OCI-LY1 (cell line): Measurements from ENCODE around the gene USP47.

Experiments used
- H2AFZ ChIP-seq: fragments of 200-600 bp; sonication (generic), shearing (Covaris generic); 2 replicates; pipeline ENCODE4 v1.6.0; 2014; ENCODE audit warnings: antibody characterized with exemption, mild to moderate bottlenecking, low read length
- H3F3A ChIP-seq: fragments of 200-600 bp; sonication (generic), shearing (Covaris generic); 2 replicates; pipeline ENCODE4 v1.6.0; 2014; ENCODE audit warnings: mild to moderate bottlenecking, antibody characterized with exemption, low read length, moderate library complexity; ENCODE audit not compliant: insufficient read depth
- H3K27ac ChIP-seq: fragments of 200-600 bp; sonication (generic); 2 replicates; pipeline ENCODE4 v1.5.1; 2014; ENCODE audit warnings: low read length, mixed run types, mild to moderate bottlenecking, low read depth; ENCODE audit not compliant: poor library complexity, severe bottlenecking
- H3K27me3 ChIP-seq: fragments of 200-600 bp; sonication (generic); 2 replicates; pipeline ENCODE4 v1.6.0; 2014; ENCODE audit warnings: antibody characterized with exemption, mild to moderate bottlenecking, low read length, moderate library complexity; ENCODE audit not compliant: insufficient read depth
- H3K36me3 ChIP-seq: fragments of 200-600 bp; sonication (generic); 2 replicates; pipeline ENCODE4 v1.6.1; 2014; ENCODE audit warnings: mild to moderate bottlenecking, antibody characterized with exemption, low read length, moderate library complexity, mixed read lengths; ENCODE audit not compliant: insufficient read depth
- H3K4me1 ChIP-seq: fragments of 200-600 bp; sonication (generic); 2 replicates; pipeline ENCODE4 v1.5.1; 2014; ENCODE audit warnings: mild to moderate bottlenecking, low read length, moderate library complexity; ENCODE audit not compliant: insufficient read depth, severe bottlenecking
- H3K4me2 ChIP-seq: fragments of 200-600 bp; sonication (generic), shearing (Covaris generic); 2 replicates; pipeline ENCODE4 v1.6.1; 2014; ENCODE audit warnings: low read length
- H3K4me3 ChIP-seq: fragments of 200-600 bp; sonication (generic); 2 replicates; pipeline ENCODE4 v1.5.1; 2014; ENCODE audit warnings: low read length, low read depth, mild to moderate bottlenecking, mixed read lengths; ENCODE audit not compliant: poor library complexity, severe bottlenecking
- H3K79me2 ChIP-seq: fragments of 200-600 bp; shearing (Covaris generic); 2 replicates; pipeline ENCODE4 v1.6.1; 2016; ENCODE audit warnings: mixed run types, low read length, mixed read lengths; ENCODE audit not compliant: insufficient read depth
- H3K9ac ChIP-seq: fragments of 200-600 bp; sonication (generic), shearing (Covaris generic); 2 replicates; pipeline ENCODE4 v1.6.1; 2014; ENCODE audit warnings: mild to moderate bottlenecking, low read length, mixed read lengths
- H3K9me2 ChIP-seq: fragments of 200-600 bp; sonication (generic), shearing (Covaris generic); 2 replicates; pipeline ENCODE4 v1.6.1; 2014; ENCODE audit warnings: low read depth, mild to moderate bottlenecking, low read length, mixed read lengths
- H3K9me3 ChIP-seq: fragments of 200-600 bp; shearing (Covaris generic); 2 replicates; pipeline ENCODE4 v1.6.1; 2014; ENCODE audit warnings: low read length, mixed read lengths
- H4K20me1 ChIP-seq: fragments of 200-600 bp; sonication (generic), shearing (Covaris generic); 2 replicates; pipeline ENCODE4 v1.6.0; 2016; ENCODE audit warnings: mild to moderate bottlenecking, low read length; ENCODE audit not compliant: insufficient read depth
- EZH2 ChIP-seq: fragments of 200-600 bp; sonication (generic), shearing (Covaris generic); IDR thresholded peaks from 2 replicates; pipeline ENCODE4 v1.8.0; 2017; ENCODE audit warnings: borderline replicate concordance, mixed run types, mild to moderate bottlenecking, antibody characterized with exemption, low read length, moderate library complexity, mixed read lengths
- TF ChIP-seq, protein P1 (sequence below): fragments of 200-600 bp; sonication (generic), shearing (Covaris generic); IDR thresholded peaks from 2 replicates; pipeline ENCODE4 v1.5.1; 2017; ENCODE audit warnings: mild to moderate bottlenecking, antibody characterized with exemption, low read length, moderate library complexity, mixed read lengths

Gene USP47

DNA sequence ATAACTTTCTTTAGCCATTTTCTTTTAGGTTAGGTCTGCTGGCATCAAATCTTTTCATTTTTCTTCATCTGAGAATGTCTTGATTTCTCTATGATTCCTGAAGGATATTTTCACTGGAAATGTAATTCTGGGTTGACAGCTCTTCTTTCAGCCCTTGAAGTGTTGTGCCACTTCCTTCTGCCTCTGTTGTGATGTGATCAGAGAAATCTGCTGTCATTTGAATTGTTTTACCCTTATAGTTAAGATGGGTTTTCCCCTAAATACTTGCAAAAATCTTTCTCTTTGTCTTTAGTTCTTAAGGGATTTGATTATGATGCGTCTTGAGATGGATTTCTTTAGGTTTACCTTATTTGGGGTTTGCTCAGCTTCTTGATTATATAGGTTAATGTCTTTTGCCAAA, 23.0 kb downstream of the USP47 start:
- no peaks in the 10 kb centered on the region; the same call in 1 of the 2 replicates for H3K9me3 ChIP-seq
- no peak overlapping the region for H3K27ac ChIP-seq
- H3K9ac ChIP-seq: no peak overlapping the region
- H3K79me2 ChIP-seq: peaks cover 96% of the 10 kb centered on the region
- no peaks in the 10 kb centered on the region for H3F3A ChIP-seq
- no peaks in the 10 kb centered on the region for H3K9me2 ChIP-seq
- no peak overlapping the region for H2AFZ ChIP-seq
- TF ChIP-seq EZH2: no peak
- TF ChIP-seq, protein P1, sequence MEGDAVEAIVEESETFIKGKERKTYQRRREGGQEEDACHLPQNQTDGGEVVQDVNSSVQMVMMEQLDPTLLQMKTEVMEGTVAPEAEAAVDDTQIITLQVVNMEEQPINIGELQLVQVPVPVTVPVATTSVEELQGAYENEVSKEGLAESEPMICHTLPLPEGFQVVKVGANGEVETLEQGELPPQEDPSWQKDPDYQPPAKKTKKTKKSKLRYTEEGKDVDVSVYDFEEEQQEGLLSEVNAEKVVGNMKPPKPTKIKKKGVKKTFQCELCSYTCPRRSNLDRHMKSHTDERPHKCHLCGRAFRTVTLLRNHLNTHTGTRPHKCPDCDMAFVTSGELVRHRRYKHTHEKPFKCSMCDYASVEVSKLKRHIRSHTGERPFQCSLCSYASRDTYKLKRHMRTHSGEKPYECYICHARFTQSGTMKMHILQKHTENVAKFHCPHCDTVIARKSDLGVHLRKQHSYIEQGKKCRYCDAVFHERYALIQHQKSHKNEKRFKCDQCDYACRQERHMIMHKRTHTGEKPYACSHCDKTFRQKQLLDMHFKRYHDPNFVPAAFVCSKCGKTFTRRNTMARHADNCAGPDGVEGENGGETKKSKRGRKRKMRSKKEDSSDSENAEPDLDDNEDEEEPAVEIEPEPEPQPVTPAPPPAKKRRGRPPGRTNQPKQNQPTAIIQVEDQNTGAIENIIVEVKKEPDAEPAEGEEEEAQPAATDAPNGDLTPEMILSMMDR: no peak
- H3K4me2 ChIP-seq: no peak overlapping the region
- H4K20me1 ChIP-seq: no peaks in the 10 kb centered on the region
- H3K4me1 ChIP-seq: peaks cover 6% of the 10 kb centered on the region
- H3K4me3 ChIP-seq: no peak overlapping the region
- no peaks in the 10 kb centered on the region for H3K27me3 ChIP-seq
- peaks cover 4% of the 10 kb centered on the region; the same call in 1 of the 2 replicates for H3K36me3 ChIP-seq

DNA sequence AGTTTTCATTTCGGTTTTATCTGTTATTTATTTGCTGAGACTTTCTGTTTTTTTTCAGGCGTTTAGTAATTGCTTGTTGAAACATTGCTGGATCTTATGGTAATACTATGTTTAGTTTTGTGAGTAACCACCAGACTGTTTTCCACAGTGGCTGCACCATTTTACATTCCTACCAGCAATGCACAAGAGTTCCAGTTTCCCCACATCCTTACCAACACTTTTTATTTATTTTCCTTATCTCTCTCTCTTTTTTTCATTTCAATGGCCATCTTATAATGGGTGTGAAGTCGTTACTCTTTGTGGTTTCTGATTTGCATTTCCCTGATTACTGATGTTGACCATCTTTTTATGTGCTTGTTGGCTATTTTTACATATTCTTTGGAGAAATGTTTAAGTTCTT, 23.7 kb downstream of the USP47 start:
- Histone ChIP-seq H3K27ac (no peak overlapping the region), H3K27me3 (no peaks in the 10 kb centered on the region), H3K36me3 (peaks cover 4% of the 10 kb centered on the region; the same call in 1 of the 2 replicates), H3K9me2 (no peaks in the 10 kb centered on the region), H4K20me1 (no peaks in the 10 kb centered on the region), H3K79me2 (peaks cover 98% of the 10 kb centered on the region), H3F3A (no peaks in the 10 kb centered on the region), H3K4me2 (no peak overlapping the region), H3K9ac (no peak overlapping the region), H3K4me3 (no peak overlapping the region), H3K4me1 (peaks cover 6% of the 10 kb centered on the region), H2AFZ (no peak overlapping the region), H3K9me3 (no peaks in the 10 kb centered on the region; the same call in 1 of the 2 replicates)
- TF ChIP-seq, protein P1: no peak
- TF ChIP-seq EZH2: no peak

DNA sequence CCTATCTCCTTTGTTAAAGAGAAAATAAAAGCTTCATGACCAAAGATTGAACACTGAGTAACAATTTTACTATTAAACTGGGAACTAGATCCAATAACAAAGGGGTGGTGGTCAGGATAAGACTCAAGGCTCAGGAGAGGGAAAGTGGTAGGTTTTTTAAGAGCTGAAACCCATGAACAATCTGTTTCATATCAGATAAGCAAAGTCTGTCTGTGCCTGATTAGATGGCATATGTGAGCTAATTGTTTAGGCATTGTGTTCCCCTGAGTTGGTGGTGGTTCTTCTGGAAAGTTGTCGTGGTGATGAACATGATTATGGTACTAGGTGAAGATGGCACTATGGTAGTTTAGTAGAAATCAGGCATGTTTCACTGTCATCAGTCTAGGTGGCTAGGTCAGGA, 24.4 kb downstream of the USP47 start:
- TF ChIP-seq, protein P1: no peak
- TF ChIP-seq EZH2: no peak
- Histone ChIP-seq H3K4me1 (peaks cover 6% of the 10 kb centered on the region), H3K9me2 (no peaks in the 10 kb centered on the region), H3K4me2 (no peak overlapping the region), H3K9ac (no peak overlapping the region), H3K36me3 (peaks cover 4% of the 10 kb centered on the region; the same call in 1 of the 2 replicates), H3K79me2 (peaks cover 96% of the 10 kb centered on the region), H3K4me3 (no peak overlapping the region), H3F3A (no peaks in the 10 kb centered on the region), H4K20me1 (no peaks in the 10 kb centered on the region), H3K27ac (no peak overlapping the region), H3K9me3 (no peaks in the 10 kb centered on the region; the same call in 1 of the 2 replicates), H3K27me3 (no peaks in the 10 kb centered on the region), H2AFZ (no peak overlapping the region)
